Tibial nerve (tissue), 4 donors: ENCODE data around the gene VAMP4.

Source experiments
- CTCF ChIP-seq, 5 experiments: fragments of 200-600 bp in 3 of 5; fragments of 450-650 bp in 2 of 5; sonication (generic) in 3 of 5; IDR thresholded peaks; one replicate each; pipeline ENCODE4 v1.5.1; 2016 to 2019; ENCODE audit warnings: antibody characterized with exemption in 5 of 5, mild to moderate bottlenecking in 3 of 5, moderate library complexity in 2 of 5
- EP300 ChIP-seq, 2 donors: sonication (generic); formaldehyde crosslinking; IDR thresholded peaks; one replicate each; pipeline ENCODE4 v1.6.1; 2017; ENCODE audit warnings: antibody characterized with exemption in 2 of 2, mild to moderate bottlenecking in 1 of 2
- POLR2A ChIP-seq, 2 donors: fragments of 450-650 bp; IDR thresholded peaks; one replicate each; pipeline ENCODE4 v1.6.1; 2017; ENCODE audit warnings: antibody characterized with exemption in 2 of 2, mild to moderate bottlenecking in 2 of 2, moderate library complexity in 2 of 2

GRCh38 chr1:171753182-171753581 lies 11.3 kb upstream of the VAMP4 start:
- no peak for TF ChIP-seq POLR2A (IDR thresholded peaks at IDR 0.05)
- TF ChIP-seq CTCF (IDR thresholded peaks at IDR 0.05) = no peak
- TF ChIP-seq EP300 (IDR thresholded peaks at IDR 0.05) = no peak
